ENCODE results near the gene DCST1.

GRCh38 chr1:155011437-155012025, 22.1 kb upstream of the DCST1 start:
- TF ChIP-seq, protein P1, sequence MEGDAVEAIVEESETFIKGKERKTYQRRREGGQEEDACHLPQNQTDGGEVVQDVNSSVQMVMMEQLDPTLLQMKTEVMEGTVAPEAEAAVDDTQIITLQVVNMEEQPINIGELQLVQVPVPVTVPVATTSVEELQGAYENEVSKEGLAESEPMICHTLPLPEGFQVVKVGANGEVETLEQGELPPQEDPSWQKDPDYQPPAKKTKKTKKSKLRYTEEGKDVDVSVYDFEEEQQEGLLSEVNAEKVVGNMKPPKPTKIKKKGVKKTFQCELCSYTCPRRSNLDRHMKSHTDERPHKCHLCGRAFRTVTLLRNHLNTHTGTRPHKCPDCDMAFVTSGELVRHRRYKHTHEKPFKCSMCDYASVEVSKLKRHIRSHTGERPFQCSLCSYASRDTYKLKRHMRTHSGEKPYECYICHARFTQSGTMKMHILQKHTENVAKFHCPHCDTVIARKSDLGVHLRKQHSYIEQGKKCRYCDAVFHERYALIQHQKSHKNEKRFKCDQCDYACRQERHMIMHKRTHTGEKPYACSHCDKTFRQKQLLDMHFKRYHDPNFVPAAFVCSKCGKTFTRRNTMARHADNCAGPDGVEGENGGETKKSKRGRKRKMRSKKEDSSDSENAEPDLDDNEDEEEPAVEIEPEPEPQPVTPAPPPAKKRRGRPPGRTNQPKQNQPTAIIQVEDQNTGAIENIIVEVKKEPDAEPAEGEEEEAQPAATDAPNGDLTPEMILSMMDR (IDR thresholded peaks at IDR 0.05): no peak
- no peak for TF ChIP-seq POLR2A (IDR thresholded peaks at IDR 0.05)

Data from esophagus squamous epithelium (tissue), 4 donors.